Kasumi-1 (cell line): ENCODE measurements around the gene DDX41.
"Not testable (repeated sequence)": the region's sequence is repeated elsewhere in the genome, so short reads cannot be mapped to it uniquely, and the experiment has no call there.

Experiments
- DNase-seq, 2 experiments: peaks; one replicate each; lab custom pipeline; 2025; lab: John Stamatoyannopoulos, UW

The DDX41 gene

DNA sequence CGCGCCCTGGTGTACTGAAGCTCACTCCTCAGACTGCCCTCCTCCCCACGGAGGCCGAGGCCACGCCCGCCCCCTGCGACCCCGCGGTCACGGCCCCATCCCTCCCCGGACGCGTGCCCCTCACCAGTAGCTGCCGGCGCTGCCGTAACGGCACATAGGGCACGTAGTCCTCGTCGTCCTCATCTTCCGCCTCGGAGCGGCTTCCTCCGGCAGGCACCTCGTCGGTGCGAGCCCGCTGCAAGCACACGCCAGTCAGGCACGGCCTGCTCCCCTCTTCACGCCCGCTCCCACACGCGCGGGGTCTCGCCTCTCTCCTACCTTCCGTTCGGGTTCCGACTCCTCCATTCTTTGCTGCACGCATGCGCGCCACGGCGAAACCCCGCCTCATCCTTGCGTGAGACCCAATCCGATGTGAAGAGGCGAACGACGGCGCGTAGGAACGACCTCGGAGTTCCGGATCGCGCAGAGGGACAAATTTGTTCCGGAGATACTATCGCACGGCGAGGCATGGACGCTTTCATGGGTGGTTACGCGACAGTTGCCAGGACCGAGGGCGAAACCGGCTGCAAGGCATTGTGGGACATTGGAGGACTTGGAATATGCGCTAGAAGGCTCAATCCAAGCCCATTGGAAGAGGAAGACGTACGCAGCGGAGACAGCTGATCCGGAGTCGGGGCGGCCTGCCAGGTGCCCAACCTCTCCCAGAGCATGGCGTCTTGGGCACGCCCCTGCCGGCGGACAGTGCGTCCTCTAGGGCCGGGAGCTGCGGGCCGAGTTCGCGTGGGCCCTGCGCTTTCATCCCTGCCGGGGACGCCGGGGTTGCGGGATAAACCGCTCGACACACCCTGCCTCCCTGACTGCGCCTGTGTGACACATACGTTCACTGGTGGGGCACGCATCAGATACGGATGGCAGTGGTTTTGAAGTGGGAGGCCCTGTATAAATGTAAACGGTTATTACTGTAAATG lies at the start of gene DDX41:
DDX41 (minus strand) TSS at position 361 of the 968 bp plus-strand sequence; CDS start at position 345, 16 bp downstream.
- peak; percentile 98 to 99 for DNase-seq

DNA sequence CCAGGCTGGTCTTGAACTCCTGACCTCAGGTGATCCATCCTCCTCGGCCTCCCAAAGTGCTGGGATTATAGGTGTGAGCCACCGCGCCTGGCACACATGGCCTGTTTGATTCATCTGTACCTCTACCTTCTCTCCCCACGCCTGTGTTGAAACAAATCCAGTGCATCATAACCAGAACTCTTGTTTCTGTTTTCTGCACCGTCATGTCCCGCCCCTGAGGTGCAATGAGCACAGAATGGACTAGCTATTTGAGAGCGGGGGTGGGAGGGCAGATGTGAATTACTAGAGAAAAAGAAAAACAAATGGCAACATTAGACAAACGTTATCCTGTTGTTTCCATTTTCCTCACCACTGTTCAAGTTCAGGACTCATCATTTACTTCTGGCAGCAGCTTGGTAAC lies 48.3 kb upstream of the DDX41 start:
- DNase-seq: no peak

DNA sequence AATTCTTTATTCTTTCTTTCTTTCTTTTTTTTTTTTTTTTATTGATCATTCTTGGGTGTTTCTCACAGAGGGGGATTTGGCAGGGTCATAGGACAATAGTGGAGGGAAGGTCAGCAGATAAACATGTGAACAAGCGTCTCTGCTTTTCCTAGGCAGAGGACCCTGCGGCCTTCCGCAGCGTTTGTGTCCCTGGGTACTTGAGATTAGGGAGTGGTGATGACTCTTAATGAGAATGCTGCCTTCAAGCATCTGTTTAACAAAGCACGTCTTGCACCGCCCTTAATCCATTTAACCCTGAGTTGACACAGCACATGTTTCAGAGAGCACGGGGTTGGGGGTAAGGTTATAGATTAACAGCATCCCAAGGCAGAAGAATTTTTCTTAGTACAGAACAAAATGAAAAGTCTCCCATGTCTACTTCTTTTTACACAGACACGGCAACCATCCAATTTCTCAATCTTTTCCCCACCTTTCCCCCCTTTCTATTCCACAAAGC lies 42.7 kb upstream of the DDX41 start:
- DNase-seq: not testable (repeated sequence)

DNA sequence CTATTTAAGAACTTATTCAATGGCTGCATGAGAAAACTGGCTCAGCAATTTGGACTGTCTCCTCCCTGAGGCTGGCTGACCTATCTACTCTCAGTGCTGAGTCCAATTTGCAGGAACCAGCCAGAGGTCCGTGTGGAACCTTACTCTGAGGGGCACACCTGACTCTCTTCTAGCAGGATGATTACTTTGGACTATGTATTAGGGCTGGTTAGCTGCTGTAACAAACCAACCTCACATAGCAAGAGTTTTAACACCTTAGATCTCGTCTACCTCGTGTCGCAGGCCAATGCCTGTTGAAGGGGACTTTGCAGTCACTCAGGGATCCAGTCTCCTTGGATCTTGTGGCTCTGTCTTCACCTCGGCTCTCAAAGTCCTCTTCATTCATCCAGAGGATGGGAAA lies 41.0 kb upstream of the DDX41 start:
- DNase-seq: no peak

DNA sequence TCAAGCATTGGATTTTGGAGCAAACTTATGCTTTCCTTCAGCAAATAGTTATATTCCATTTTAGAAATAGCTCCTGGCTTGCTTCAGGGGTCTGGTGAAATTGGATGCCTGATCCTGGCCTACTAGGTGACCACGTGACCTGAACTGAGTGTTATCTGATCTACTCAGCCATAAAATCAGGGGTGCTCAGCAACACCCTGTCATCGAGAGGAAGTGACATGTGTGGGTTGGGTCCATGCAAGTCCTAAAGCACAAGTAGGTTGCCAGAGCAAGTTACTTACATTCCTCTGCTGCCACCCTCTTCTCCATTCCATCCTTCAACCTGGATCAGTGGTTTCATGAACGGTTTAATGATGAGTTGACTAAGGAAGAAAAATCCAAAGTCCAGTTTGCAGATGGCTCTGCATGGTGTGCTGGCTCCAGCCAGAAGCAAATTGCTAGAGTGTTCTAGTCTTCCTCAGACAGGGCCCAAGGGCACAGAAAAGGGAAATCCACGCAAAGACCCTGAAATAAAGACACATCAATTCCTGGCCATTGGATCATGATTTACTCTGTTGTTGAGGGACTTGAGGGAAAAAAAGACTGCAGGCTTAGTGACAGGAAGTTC lies 40.4 kb upstream of the DDX41 start:
- peak; percentile 44 to 56 for DNase-seq

DNA sequence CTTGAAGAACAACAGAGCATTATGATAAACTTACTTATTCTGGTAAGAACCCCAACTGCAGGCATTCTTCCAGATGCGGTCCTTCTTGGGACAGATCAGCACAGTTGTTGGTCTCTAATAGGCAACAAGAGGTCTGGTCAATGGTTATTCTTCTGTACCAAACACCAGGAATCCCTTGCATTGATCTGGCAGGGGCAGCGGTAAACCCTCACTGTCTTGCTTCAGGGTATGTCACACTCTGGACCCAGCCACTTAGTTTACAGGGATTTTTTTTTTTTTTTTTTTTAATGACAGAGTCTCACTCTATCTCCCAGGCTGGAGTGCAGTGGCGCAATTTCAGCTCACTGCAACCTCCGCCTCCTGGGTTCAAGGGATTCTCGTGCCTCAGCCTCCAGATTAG lies 38.9 kb upstream of the DDX41 start:
- no peak for DNase-seq

DNA sequence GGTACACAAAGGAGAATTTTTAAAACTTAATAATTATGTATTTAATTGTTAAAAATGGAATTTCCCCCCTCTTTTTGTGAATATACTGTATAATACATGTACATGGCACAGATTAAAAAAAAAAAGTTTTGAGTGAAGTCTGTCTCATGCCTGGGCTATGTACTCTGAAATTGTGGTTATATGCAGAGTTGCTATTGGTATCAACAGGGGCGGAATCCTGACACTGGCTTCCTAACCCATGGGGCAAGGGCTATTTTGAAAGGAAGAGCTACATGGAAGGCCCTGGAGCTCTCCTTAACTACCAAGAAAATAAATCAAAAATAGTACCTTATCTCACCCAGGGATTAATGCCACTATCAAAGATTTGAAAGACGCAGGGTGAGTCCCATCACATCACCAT lies 38.5 kb upstream of the DDX41 start:
- no peak for DNase-seq

DNA sequence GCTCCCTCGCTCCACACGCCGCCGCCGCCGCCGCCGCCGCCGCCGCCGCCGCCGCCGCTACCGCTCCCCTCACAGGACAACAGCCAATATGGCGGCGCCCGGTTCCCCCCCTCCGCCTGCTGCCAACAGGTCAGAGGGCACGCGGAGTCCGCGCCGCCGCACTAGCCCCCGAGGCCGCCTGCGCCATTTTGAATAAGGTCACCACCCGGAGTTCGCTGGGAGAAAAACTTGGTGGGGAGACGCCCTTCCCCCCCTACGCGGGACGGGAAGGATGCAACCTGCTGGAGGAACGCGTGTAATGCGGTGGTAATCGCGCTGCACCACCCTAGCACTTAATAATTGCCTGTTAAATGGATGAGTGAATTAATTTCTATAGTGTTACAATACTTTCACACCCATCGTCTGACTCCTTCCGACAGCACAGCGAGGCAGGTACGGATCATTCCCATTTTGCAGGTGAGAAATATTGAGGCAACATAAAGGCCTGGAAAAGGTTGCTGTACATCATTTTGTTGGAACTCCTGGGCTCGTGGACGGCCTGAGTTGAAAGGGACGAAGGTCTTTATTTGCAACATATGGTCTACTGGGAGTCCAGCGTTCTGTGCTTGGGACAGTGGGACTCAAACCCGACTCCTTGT lies 37.8 kb upstream of the DDX41 start, which contains the start of gene FAM193B:
FAM193B (minus strand) TSS at position 90 of the 638 bp plus-strand sequence. CDS start 105 bp downstream, outside the sequence.
- DNase-seq: peak; percentile 87 to 90

DNA sequence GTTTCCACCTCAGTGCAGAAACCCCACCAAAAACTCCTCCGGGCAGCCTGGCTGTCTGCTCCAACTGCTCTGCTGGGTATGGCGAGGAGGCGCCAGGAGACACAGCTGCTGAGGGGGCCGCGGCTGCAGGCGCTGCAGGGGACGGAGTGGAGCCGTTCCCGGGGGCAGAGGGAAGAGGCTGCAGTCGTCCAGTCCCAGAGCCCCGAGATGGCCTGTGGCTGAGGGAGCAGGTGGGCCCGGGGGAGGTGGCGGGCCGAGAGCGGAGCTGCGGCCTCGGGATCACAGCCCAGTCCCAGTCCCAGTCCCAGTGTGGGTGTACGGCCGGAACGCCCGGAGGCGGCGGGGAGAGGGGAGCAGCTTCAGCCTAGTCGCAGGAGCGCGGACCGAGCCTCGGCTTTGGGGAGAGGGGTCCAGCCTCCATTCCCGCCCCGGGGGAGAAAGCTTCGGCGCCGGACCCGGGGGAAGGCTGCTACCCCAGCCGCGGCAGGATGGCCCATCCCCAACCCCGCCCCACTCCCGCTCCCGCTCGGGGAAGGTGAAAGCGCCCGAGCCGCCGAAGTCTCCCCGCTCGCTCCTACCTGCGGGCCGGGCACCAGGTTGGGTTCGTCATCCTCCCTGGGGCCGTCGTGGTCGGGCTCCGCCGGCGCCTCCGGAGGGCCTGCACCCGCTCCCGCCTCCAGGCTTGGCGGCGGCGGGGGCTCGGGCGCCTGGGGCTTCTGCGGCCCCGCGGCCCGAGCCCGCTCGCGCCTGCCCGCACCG lies 37.1 kb upstream of the DDX41 start:
- peak in 1 of 2 experiments; percentile 34 for DNase-seq

DNA sequence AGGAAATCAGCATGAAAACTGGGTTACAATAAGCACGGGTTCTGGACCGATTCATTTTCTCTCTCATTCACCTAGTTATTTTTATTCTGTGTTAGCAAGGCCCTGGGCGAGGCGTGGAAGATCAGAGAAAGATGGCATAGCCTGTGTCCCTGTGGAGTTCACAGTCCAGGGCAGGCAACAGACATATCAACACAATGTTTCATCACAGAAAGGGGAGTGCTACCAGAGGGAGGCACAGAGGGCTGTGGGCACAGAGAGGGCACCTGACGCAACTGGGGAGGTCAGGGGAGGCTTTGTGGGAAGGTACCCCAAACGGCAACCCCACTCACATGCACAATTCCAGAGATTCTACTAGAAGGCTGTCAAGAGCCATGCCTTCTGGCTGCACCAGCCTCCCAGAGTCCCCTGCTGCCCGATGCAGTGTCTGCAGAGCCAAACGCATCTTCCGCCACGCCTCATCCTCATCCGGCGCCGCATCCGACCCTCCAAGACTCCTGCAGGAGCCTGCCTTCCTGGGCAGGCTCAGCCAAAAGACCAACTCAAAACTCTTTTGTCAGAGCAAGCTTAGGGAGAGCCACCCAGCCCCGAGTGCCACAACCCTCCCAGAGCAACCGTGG lies 36.2 kb upstream of the DDX41 start:
- no peak for DNase-seq

DNA sequence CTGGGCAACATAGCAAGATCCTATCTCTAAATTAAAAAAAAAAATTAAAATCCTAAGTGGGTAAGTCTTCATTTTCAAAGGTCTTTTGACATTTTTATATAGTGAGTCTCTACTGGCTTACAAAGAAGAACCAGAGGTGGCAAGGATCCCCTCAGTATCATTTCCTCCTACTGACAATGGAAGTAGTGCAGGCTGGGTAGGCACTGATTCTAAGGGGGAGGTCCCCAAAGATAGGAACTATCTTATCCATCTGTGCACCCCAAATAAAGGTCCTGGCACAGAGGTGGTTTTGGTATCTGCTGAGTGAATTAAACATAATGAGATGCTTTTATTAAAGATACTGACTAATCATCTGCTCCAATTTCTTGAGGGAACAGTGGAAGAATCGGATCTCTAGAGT lies 33.4 kb upstream of the DDX41 start:
- DNase-seq: no peak

DNA sequence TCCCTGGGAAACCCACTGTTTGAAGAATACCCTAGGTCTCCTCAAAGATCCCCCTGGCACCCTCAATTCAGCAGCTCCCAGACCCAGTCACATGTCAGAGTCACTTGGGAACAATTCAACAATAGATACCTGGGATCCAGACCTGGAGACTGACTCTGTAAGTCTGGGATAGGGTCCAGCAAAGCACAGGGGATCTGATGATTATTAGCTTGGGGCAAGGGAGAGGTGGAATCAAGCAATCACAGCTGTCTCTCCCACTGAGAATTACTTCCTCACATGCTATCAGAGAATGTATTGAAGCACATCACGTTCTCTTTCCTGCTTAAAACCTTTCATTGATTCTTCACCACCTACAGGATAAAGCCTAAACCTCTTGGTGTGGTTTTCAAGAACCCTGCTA lies 31.7 kb upstream of the DDX41 start:
- no peak for DNase-seq

DNA sequence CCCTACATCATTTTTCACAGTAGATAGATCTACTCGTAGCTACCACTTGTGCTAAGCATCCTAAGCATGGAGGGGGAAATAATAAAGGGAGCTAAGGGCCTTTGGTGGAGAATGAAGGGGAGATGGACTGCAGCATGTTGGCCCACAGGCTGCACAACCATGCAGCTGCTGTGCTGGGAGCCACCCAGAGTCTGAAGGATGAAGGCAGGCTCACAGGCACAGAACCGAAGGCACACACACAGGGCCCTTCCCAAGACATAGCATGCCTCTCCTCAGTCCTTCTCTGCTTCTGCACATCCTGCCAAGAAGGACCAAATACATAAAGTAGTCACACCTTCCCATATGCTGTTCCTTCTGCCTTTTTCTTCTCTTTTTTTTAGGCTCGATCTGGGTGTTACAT lies 31.0 kb upstream of the DDX41 start:
- no peak for DNase-seq

DNA sequence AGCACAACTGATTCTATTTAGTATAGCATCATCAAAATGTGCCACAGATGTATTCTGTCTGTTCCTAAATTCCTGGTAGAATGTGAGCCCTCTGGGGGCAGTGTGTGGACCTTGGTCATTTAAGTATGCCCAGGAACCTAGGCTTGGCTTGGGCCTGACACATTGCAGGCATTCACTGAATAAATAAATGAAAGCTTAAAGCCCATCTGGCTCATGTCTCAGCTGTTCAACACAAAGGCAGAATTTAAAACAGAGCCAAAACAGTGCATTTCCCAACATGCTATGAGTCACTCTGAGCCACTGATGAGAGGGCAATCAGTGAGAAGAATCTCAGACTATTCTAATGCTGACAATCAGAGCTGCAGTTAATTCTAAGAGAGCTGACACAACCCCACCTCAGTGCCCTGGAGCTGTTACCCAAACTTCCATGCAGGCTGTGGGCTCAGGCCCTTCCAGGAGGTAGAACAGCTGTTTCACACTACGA lies 29.5 kb upstream of the DDX41 start:
- peak; percentile 14 to 17 for DNase-seq

DNA sequence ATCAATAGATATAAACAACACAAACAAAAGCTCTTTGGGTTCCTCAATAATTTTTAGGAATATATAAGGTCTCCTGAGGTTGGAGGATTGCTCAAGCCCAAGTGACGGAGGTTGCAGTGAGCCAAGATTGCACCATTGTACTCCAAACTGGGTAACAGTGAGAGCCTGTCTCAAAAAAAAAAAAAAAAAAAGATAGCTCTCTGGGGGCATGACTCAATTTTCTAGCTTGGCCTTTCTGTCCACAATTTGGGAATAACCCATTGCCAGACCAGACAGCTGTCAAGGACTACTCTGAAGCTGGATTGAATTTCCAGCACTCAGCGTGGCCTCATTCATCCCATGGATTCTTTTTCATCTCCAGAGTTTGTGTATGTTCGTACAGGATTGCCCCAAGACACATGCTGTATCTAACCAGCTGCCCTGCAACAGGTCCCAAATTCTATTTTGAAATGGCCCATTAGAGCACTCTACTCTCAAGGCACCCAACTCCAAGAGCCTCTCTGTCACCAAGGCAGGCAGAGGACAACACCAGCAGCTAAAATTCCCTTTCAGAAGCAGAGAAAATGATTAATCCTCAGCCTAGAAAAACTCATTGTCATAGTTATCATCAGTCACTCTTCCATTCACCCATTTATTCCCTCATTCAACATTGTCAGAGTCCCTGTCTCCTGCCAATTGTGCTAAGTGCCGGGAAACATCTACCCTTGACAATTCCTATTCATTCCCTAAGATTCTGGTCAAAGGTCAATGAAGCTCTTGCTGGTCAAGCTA lies 28.9 kb upstream of the DDX41 start:
- no peak for DNase-seq

DNA sequence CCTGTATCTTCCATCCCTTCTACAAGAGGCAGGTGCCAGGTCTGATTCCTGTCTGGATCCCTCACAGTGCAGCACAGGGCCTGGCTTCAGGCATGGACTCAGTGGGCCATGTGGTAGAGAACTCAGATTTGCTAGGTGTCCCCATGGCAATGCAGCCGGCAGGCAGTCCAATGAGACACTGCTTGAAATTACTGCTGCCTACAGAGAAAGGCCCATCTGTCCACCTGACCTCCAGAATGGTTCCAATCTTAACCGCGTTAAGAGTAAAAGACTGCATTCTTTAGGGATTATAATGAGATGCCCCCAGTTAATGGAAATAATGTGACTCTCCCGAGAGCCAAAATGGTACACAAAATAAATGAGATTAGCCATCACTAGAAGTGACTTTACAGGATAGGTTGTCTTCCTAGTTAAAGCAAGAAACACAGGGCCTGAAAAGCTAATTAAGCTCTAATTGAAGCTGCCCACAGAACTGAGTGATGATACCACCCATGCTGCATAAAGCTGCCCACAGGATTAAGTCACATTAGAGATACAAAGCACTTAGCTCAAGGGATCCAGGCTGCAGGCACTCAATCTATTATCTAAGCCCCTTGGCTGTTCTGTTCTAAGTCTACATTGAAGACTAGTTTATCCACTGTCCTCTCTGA lies 26.2 kb upstream of the DDX41 start:
- no peak for DNase-seq

DNA sequence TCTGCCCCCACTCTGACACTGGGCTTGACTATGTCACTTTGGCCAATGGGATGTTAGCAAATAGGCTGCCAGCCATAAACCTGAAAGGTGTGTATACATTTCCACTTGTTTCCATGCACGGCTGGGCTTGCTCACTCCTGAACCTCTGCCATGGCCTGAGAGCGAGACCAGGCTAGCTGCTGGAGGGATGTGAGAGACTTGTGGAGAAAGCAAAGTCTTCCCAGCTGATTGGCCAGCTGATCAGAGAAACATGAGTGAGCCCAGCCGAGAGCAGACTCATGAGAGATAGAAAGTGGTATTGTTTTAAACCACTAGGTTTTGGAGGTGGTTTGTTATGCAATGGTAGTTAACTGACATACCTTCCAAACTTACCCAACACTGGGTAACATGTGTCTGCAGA lies 23.7 kb upstream of the DDX41 start:
- no peak for DNase-seq

DNA sequence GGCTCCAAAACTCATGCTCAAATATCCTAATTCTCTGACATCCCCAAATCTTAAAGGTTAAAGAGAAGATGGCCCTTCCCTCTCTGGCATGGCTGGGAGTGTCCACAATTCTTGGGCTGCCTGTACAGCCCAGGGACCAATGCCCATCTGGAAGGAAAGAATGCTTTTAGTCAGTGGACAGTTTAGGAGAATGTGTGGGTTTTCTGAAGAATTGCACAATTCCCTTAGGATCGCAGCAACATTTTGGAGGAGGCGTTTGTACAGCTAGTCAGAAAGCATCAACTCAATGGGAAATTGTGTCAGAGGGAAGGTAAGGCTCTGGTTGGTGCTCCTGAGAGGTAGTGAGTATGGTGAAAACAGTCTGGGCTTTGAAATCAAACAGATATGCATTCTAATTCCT lies 22.6 kb upstream of the DDX41 start:
- no peak for DNase-seq

DNA sequence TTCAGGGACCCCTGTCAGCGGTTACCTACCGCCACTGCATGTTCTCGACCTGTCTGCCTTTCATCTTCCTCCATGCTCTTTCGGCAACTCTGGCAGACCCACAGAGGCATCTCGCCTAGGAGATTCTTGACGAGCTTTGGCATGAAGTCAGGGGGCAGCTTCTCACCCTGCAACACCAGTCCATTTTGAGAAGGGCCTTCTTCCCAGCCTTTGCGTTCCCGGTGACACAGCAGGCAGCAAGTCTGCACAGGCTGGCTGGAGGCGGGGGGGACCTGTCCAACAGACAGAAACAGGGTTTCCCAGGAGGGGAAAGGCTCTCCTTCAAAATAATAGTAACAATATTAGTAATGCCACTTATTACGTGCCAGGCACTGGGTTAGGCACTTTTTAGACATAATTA lies 22.1 kb upstream of the DDX41 start:
- no peak for DNase-seq
